Neural cell (in vitro differentiated cells): Measurements from ENCODE around the gene CDK5RAP2. TPM values are rescaled to one million over a fixed set of nuclear protein-coding genes. Genes with fewer than 3 reads are reported as not detected.
A peak's percentile ranks its signal among the peaks of the same experiment; 100 is the strongest.

Source experiments
- H2AFZ ChIP-seq: fragments of 200-600, 300-800 bp; sonication (generic), shearing (Covaris generic); 2 replicates; pipeline ENCODE4 v1.6.0; 2014; ENCODE audit warnings: low read depth, mild to moderate bottlenecking, antibody characterized with exemption, low read length, moderate library complexity
- H3F3A ChIP-seq: fragments of 200-600 bp; shearing (Covaris generic); 2 replicates; pipeline ENCODE4 v1.6.1; 2016; ENCODE audit warnings: mild to moderate bottlenecking, moderate library complexity, mixed read lengths, antibody characterized with exemption, low read length; ENCODE audit not compliant: insufficient read depth, poor library complexity, severe bottlenecking
- H3K27ac ChIP-seq: fragments of 200-600, 300-800 bp; sonication (generic), shearing (Covaris generic); 2 replicates; pipeline ENCODE4 v1.5.1; 2014; ENCODE audit warnings: mild to moderate bottlenecking, low read length, moderate library complexity
- H3K27me3 ChIP-seq: fragments of 300-800, 200-600 bp; sonication (generic), shearing (Covaris generic); 2 replicates; pipeline ENCODE4 v1.6.0; 2014; ENCODE audit warnings: mild to moderate bottlenecking, low read depth, low read length, moderate library complexity; ENCODE audit not compliant: insufficient read depth
- H3K36me3 ChIP-seq: fragments of 300-800, 200-600 bp; sonication (generic), shearing (Covaris generic); 2 replicates; pipeline ENCODE4 v1.5.1; 2014; ENCODE audit warnings: mild to moderate bottlenecking, antibody characterized with exemption, low read length, moderate library complexity; ENCODE audit not compliant: insufficient read depth
- H3K4me2 ChIP-seq: fragments of 300-800, 200-600 bp; sonication (generic), shearing (Covaris generic); 2 replicates; pipeline ENCODE4 v1.6.0; 2014; ENCODE audit warnings: mild to moderate bottlenecking, low read length
- H3K4me3 ChIP-seq: fragments of 300-800, 200-600 bp; sonication (generic), shearing (Covaris generic); 2 replicates; pipeline ENCODE4 v1.5.1; 2014; ENCODE audit warnings: mild to moderate bottlenecking, low read length, moderate library complexity
- H3K79me2 ChIP-seq: fragments of 200-600 bp; shearing (Covaris generic); replicated peaks from 2 replicates; pipeline ENCODE4 v1.6.0; 2014; ENCODE audit warnings: mild to moderate bottlenecking, low read length, moderate library complexity; ENCODE audit not compliant: insufficient read depth
- H3K9ac ChIP-seq: fragments of 300-800, 200-600 bp; sonication (generic), shearing (Covaris generic); 2 replicates; pipeline ENCODE4 v1.6.1; 2016; ENCODE audit warnings: mild to moderate bottlenecking, low read length, mixed read lengths
- H3K9me2 ChIP-seq: fragments of 200-600 bp; shearing (Covaris generic); 2 replicates; pipeline ENCODE4 v1.6.1; 2016; ENCODE audit warnings: mild to moderate bottlenecking, low read length, mixed read lengths; ENCODE audit not compliant: insufficient read depth
- H3K9me3 ChIP-seq: fragments of 200-600, 300-800 bp; sonication (generic), shearing (Covaris generic); 2 replicates; pipeline ENCODE4 v1.6.1; 2016; ENCODE audit warnings: mild to moderate bottlenecking, mixed run types, low read length, moderate library complexity, mixed read lengths
- H4K20me1 ChIP-seq: fragments of 200-600 bp; shearing (Covaris generic); 2 replicates; pipeline ENCODE4 v1.6.1; 2016; ENCODE audit warnings: mild to moderate bottlenecking, mixed run types; ENCODE audit not compliant: insufficient read depth
- EP300 ChIP-seq: fragments of 450-650 bp; conservative IDR thresholded peaks from 2 replicates; pipeline ENCODE4 v1.6.1; 2014; ENCODE audit warnings: antibody characterized with exemption, mild to moderate bottlenecking, moderate library complexity; ENCODE audit not compliant: poor library complexity, severe bottlenecking
- EZH2 ChIP-seq: fragments of 200-600, 300-800 bp; shearing (Covaris generic), sonication (generic); IDR thresholded peaks from 2 replicates; pipeline ENCODE4 v1.6.1; 2014; ENCODE audit warnings: antibody characterized with exemption, low read length, borderline replicate concordance, mild to moderate bottlenecking; ENCODE audit not compliant: insufficient read depth, poor library complexity, severe bottlenecking
- MXI1 ChIP-seq: fragments of 450-650 bp; conservative IDR thresholded peaks from 2 replicates; pipeline ENCODE4 v1.6.1; 2014; ENCODE audit warnings: antibody characterized with exemption, mild to moderate bottlenecking; ENCODE audit not compliant: poor library complexity, severe bottlenecking
- POLR2AphosphoS5 ChIP-seq: IDR thresholded peaks from 2 replicates; pipeline ENCODE4 v1.6.1; 2012
- RAD21 ChIP-seq: fragments of 450-650 bp; conservative IDR thresholded peaks from 2 replicates; pipeline ENCODE4 v1.6.1; 2014; ENCODE audit warnings: antibody characterized with exemption, mild to moderate bottlenecking, moderate library complexity
- SMC3 ChIP-seq: fragments of 450-650 bp; conservative IDR thresholded peaks from 2 replicates; pipeline ENCODE4 v1.6.1; 2014; ENCODE audit warnings: antibody characterized with exemption, mild to moderate bottlenecking, moderate library complexity; ENCODE audit not compliant: poor library complexity
- TAF1 ChIP-seq: IDR thresholded peaks from 2 replicates; pipeline ENCODE4 v1.6.1; 2012; ENCODE audit warnings: low read depth
- polyA plus RNA-seq: library from polyadenylated mRNA; depleted of rRNA; stranded (reverse); fragments of >200 nt; gene quantifications from 2 replicates; pipeline ENCODE4 v1.2.3, GENCODE V29; 2014
- TF ChIP-seq, protein P1 (sequence below): IDR thresholded peaks from 2 replicates; pipeline ENCODE4 v1.6.1; 2012; ENCODE audit warnings: borderline replicate concordance
- TF ChIP-seq, protein P2 (sequence below): fragments of 450-650 bp; IDR thresholded peaks from 2 replicates; pipeline ENCODE4 v1.5.1; 2014; ENCODE audit warnings: antibody characterized with exemption, mild to moderate bottlenecking, moderate library complexity; ENCODE audit not compliant: poor library complexity, severe bottlenecking

Gene CDK5RAP2
- polyA plus RNA-seq, 1 donor from 2014 or later = 43.3 TPM

DNA sequence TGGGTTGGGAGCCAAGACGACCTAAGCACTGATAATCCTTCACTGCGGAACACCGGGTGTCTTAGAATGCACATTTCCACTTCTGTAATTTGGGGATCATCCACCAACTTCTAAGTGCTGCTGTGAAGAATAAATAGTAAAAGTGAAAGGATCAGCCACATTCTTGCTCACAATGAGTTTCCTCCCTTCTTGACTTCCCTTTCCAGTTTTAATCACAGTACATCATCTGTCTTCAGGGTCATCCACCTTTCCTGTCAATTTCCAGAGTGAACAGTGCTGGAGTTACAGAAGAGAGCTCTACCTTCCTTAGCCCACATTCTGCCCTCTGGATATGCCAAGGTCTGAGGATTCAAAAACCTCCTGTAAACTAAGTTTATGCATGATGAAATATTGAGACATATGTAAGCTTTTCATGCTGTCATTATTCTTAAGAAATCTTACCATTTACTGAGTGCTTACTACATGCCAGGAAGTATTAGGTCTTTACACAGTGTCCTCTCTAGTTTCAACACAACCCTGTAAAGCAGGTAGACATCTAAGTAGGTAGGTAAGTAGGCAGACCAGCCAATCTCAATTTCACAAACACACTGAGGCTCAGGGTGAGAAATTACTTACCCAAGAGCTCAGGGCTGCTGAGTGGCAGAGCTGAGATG is 105.2 kb downstream of the CDK5RAP2 start:
- Histone ChIP-seq H2AFZ (no peak overlapping the region), H3K36me3 (no peaks in the 10 kb centered on the region), H3F3A (no peaks in the 10 kb centered on the region), H3K9me2 (no peaks in the 10 kb centered on the region), H3K9ac (no peak overlapping the region), H3K27me3 (no peaks in the 10 kb centered on the region), H3K9me3 (no peaks in the 10 kb centered on the region), H4K20me1 (no peaks in the 10 kb centered on the region), H3K4me2 (no peak overlapping the region), H3K4me3 (no peak overlapping the region), H3K27ac (no peak overlapping the region), H3K79me2 (no peaks in the 10 kb centered on the region)
- TF ChIP-seq, protein P1, sequence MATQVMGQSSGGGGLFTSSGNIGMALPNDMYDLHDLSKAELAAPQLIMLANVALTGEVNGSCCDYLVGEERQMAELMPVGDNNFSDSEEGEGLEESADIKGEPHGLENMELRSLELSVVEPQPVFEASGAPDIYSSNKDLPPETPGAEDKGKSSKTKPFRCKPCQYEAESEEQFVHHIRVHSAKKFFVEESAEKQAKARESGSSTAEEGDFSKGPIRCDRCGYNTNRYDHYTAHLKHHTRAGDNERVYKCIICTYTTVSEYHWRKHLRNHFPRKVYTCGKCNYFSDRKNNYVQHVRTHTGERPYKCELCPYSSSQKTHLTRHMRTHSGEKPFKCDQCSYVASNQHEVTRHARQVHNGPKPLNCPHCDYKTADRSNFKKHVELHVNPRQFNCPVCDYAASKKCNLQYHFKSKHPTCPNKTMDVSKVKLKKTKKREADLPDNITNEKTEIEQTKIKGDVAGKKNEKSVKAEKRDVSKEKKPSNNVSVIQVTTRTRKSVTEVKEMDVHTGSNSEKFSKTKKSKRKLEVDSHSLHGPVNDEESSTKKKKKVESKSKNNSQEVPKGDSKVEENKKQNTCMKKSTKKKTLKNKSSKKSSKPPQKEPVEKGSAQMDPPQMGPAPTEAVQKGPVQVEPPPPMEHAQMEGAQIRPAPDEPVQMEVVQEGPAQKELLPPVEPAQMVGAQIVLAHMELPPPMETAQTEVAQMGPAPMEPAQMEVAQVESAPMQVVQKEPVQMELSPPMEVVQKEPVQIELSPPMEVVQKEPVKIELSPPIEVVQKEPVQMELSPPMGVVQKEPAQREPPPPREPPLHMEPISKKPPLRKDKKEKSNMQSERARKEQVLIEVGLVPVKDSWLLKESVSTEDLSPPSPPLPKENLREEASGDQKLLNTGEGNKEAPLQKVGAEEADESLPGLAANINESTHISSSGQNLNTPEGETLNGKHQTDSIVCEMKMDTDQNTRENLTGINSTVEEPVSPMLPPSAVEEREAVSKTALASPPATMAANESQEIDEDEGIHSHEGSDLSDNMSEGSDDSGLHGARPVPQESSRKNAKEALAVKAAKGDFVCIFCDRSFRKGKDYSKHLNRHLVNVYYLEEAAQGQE = no peak
- no peak for TF ChIP-seq MXI1
- TF ChIP-seq RAD21 = no peak
- TF ChIP-seq EP300 = no peak
- no peak for TF ChIP-seq TAF1
- TF ChIP-seq, protein P2, sequence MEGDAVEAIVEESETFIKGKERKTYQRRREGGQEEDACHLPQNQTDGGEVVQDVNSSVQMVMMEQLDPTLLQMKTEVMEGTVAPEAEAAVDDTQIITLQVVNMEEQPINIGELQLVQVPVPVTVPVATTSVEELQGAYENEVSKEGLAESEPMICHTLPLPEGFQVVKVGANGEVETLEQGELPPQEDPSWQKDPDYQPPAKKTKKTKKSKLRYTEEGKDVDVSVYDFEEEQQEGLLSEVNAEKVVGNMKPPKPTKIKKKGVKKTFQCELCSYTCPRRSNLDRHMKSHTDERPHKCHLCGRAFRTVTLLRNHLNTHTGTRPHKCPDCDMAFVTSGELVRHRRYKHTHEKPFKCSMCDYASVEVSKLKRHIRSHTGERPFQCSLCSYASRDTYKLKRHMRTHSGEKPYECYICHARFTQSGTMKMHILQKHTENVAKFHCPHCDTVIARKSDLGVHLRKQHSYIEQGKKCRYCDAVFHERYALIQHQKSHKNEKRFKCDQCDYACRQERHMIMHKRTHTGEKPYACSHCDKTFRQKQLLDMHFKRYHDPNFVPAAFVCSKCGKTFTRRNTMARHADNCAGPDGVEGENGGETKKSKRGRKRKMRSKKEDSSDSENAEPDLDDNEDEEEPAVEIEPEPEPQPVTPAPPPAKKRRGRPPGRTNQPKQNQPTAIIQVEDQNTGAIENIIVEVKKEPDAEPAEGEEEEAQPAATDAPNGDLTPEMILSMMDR = no peak
- no peak for TF ChIP-seq EZH2

DNA sequence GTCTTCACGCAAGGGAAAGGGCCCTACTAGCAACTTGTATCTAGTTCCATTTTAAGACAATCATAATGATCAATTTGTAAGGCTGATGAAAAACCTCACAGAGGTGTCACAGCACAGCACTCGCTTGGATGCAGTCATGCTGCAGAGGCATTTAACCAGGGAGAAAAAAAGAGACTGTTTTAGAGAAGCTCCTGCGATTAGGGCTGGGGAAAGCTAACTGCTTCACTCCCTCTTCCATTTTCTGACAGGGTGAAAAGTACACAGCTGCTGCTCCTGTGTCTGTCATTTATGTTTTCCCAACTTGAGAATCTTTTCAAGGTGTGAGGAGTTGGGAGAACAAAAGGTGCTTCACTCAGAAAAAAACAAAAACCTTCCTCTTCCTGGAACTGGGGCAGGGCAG is 106.4 kb downstream of the CDK5RAP2 start:
- Histone ChIP-seq H4K20me1 (no peaks in the 10 kb centered on the region), H3K4me3 (no peak overlapping the region), H3K9me2 (no peaks in the 10 kb centered on the region), H3K36me3 (no peaks in the 10 kb centered on the region), H3K9ac (no peak overlapping the region), H3K27me3 (no peaks in the 10 kb centered on the region), H3K79me2 (no peaks in the 10 kb centered on the region), H3K9me3 (no peaks in the 10 kb centered on the region), H3F3A (no peaks in the 10 kb centered on the region), H2AFZ (no peak overlapping the region), H3K27ac (peak overlapping the region; percentile 42), H3K4me2 (no peak overlapping the region)
- TF ChIP-seq EZH2 = no peak

DNA sequence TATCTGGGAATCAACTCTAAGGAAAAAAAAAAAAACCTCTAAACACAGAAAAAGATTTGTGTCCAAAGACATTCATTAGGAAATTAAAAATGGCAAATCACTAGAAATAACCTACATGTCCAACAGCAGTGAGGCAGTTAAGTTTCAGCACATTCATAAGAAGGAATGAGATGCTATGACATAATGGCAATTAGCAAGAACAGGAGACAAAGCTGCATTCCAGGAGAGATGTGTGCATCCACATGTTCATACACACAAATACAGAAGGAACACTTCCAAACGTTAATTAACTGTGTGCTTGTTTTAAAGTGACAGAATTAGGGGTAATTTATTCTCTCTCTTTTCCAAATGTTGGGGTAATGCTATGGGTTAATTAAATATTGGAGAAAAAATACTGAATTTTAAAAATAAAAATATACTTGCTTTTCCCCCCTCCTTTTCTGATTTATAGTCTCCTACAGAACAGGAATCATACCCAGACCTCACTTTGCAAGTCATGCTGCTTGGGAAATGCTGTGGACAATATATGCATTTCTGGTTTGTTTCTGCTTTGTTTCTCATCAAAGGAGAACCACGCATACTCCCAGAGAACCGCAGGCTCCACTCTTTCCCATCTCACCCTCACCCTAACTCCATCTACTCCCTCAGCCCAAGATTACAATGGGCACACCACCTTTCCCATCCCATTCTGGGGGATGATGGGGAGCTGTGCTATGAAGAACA is 114.1 kb downstream of the CDK5RAP2 start:
- no peaks in the 10 kb centered on the region for H3K9me2 ChIP-seq
- no peaks in the 10 kb centered on the region for H4K20me1 ChIP-seq
- H3K27ac ChIP-seq = no peak overlapping the region
- H3K9me3 ChIP-seq = no peaks in the 10 kb centered on the region
- H3K36me3 ChIP-seq = no peaks in the 10 kb centered on the region
- no peak overlapping the region for H3K4me2 ChIP-seq
- no peak overlapping the region for H3K4me3 ChIP-seq
- H2AFZ ChIP-seq = no peak overlapping the region
- TF ChIP-seq TAF1 (no peak), MXI1 (no peak), EP300 (no peak), SMC3 (no peak), RAD21 (no peak), POLR2AphosphoS5 (no peak), EZH2 (no peak)
- TF ChIP-seq, protein P2 = no peak
- TF ChIP-seq, protein P1 = no peak
- H3K79me2 ChIP-seq = no peaks in the 10 kb centered on the region
- H3F3A ChIP-seq = no peaks in the 10 kb centered on the region
- H3K9ac ChIP-seq = no peak overlapping the region
- H3K27me3 ChIP-seq = no peaks in the 10 kb centered on the region
